Activated CD8-positive, alpha-beta memory T cell treated with anti-CD3 and anti-CD28 coated beads, Interleukin-2, amount 50 U/mL, for 24 hours (primary cell): ENCODE measurements around the gene TMEM272.

ENCODE experiments used
- DNase-seq: peaks from one replicate; pipeline ENCODE4 v3.0.0-alpha.2; 2020; ENCODE audit errors: extremely low read depth

Gene TMEM272

DNA sequence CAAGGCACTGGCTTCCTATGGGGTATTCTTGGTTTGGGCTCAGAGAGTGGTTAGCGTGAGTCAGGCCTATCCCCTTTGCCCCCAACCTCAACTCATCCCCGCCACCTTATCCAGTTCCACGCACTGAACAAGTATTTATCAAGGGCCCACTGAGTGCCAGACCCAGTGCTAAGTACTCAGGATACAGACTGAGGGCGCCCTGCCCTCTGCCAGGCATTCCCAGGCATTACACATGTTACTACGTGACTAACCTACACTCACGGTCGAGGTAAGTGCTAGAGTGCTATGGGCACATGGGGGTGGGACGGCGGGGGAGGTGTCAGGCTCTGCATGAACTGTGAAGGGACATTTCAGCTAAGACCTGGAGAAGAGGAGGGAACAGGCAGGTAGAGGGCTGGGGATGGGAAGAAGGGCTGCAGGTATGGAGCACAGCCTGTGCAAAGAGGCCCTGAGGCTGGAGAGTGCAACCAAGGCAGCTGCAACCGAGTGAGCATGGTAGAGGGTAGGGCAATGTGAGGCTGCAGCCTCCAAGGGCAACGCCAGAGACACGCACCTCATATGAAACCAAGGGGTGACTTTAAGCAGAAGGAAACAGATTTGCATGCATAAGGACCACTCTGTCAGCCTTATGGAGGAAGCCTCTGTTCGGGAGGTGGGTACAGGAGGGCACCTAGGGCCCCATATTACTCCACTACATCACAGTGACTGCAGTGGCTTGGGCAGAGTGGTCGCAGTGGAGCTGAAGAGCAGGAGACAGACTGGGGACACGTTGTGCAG is 63.5 kb downstream of the TMEM272 start:
- DNase-seq = no peak

DNA sequence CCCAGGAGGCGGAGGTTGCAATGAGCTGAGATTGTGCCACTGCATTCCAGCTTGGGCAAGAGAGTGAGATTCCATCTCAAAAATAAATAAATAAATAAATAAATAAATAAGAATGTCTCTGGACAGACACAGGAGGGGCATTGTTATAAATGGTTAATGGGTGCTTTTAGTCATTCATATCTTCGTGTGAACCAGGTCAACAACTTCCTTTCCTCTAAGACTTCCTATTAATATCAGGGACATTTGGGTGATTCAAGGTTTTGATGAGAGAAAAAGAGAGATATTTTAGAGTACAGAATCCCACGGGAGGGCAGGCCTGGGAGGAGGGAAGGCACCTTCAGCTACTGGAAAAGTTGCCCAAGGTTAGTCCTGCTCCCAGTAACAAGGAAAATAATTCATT is 64.9 kb downstream of the TMEM272 start:
- DNase-seq = no peak

DNA sequence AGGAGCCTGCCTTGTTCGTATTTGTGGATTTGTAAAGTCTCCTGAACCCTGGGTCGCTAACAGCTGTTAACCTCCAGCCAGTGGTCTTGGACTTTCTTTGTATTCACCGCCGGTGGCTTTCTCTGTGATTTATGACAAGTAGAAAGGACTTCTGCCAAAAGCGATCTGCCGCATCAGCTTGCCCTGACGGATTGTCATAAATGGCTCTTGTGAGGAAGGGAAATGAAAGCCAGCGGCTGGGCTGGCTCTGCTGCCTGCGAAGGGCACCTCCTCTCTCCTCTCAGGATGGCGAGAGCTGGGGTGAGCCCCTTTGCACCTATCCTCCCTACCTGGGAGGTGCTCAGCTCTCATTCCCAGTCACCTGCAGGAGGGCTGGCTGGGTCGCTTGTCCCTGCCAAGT is 66.6 kb downstream of the TMEM272 start:
- no peak for DNase-seq

DNA sequence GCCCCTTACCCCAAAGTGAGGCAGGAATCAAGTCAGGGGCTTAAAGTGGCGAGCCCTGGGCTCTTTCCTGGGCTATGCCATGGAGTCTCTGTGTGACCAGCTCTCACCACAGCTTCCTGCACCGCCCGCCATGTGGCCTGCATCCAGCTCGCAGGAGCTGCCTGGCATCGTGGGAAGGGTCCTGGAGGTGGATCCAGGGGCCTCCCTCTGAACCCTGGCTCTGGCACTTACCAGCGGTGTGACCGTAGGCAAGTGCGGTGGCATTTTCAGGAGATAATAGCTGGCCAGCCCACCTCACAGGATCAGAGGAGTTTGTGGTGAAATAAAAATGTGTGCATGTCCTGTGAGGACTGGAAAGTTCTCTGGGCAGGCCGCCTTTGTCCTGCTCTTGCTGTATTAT is 67.1 kb downstream of the TMEM272 start:
- no peak for DNase-seq

DNA sequence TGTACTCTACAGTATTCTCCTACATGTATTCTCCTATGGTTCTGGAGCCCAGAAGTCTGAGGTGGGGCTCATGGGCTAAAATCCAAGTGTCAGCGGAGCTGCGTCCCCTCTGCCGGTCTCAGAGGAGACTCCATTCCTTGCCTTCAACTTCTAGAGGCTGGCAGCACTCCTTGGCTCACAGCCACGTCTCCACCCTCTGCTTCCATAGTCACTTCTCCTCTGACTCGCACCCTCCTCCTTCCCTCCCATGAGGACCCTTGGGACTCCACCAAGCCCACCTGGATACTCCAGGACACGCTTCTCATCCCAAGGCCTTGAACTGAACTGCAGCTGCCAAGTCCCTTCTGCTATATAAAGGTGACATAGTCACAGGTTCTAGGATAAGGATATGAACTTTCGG is 68.8 kb downstream of the TMEM272 start:
- no peak for DNase-seq

DNA sequence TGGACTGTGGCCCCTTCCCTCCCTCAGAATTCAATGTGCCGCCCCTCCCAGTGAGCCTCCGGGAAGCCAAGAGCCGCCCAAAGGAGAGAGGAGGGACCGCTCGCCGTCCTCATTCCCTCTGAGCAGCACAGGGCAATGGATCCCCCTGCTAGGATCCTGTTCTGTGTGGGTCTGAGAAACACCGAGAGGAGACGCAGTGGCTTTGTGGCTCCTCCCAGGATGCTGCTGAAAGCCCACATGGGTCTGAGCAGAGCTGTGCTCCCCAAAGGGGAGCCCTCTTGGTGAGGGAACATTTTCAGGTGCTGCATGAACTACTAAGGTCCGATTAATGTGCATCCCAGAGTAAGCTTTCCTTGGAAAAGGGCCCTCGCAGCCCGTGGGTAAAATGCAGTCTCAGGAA is 71.5 kb downstream of the TMEM272 start:
- no peak for DNase-seq

DNA sequence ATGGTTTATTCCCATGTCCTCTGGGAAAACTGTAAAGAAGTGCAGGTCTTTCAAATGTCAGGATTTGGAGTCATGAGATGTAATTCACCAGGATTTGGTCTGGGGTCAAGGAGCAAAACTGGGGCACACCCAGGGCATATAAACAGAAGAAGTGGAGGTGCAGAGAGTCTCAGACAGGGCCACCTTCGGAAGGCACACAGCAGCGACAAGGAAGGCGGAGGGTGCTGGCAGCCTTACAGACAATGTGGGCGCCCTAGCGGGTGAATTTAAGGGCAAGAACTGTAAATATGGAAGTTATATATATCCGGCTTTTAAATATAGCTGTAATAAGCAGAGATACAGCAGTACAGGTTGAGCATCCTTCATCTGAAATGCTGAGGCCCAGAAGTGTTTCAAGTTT is 72.2 kb downstream of the TMEM272 start:
- DNase-seq = no peak

DNA sequence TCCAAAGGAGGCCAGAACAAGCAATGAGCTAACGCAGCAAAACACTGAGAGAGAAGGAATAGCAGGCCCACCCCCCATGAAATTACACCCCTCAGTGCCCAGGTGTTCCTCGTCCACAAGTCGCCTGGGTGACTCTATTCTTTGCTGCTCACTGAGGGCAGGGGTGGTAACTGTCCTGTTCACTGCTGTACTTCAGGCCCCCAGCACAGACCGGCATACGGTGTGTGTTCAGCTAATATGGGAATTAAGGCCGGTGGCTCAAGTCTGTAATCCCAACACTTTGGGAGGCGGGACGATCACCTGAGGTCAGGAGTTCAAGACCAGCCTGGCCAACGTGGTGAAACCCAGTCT is 72.9 kb downstream of the TMEM272 start:
- DNase-seq = no peak

DNA sequence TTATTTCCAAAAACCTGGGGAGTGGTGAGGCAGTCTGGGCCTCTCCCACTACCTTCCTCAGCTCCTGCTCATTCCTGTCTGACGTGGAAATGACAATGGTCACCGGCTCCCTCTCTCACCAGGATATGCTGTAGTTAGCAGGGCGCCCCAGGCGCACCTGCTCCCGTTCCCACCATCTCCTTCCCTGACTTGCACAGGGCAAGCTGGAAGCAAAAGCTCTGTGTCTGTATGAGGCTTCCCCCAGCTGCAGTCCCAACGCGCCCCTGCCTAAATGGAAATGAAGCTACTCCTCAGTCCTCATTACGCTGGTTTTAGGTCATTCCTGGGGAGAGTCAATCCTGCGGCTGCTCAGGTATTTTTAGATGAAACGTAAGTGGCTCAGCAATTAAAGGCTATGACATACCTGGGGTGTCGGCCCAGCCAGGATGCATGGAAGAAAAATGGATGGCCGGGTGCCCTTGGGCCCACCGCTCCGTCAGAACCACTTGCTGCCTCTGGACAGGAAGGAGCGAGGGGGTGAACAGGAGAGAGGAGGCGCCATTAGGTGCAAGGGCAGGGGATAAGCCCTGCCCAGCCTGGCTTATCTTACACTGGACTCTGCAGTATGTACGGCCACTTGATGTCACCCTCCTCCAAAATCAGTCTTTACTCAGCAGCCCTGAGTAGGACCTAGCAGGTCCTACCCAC is 73.4 kb downstream of the TMEM272 start:
- no peak for DNase-seq

DNA sequence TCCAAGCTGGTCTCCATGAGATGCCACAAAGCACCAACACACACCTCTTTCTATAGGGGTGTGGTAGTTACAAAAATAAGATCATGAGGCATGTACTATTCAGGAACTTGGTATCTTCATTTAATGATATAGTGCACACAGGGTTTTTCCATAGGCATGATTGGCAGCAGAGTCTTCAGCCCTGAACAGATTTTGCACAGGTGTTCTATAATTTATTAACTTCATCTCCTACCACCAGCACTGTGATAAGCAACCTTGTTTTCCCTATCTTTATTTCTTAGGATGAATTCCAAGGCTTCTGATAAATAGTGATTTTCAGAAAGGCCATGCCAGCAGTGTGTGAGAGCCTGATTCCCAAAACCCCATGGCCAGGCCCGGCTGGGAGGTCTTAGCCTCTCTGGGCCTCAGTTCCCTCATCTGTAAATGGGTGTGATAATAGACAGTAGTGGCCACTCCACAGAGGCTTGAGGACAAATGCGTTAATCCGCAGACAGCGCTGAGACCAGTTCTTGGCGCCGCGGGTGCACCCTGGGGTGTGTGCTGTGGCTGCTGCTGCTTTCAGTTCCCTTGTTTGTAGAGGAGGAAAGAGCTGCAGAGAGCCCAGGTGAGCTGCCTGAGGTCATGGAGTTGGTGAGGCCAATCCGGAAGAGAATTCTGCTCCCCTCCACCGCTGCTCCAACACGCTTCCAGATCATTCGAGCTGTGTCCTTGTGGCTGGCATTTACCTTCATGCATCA is 74.1 kb downstream of the TMEM272 start:
- DNase-seq = no peak

DNA sequence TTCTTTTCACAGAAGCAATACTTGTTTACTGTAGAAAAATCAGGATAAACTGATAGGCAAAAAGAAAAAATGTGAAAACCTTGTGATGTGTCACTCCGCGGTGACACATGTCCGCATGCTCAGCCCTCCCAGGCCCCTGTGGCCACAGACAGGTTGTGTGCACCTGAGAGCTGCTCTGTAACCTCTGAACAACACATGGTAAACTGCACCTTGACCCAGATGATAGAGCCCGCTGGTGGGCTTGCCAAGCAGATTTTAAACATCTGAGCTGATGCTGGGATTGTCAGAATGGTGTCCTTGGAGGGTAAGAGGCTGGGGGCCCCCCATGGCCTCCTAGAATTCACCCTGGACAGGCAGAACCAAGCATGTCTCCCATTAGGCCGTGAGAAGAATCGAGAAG is 74.8 kb downstream of the TMEM272 start:
- no peak for DNase-seq

DNA sequence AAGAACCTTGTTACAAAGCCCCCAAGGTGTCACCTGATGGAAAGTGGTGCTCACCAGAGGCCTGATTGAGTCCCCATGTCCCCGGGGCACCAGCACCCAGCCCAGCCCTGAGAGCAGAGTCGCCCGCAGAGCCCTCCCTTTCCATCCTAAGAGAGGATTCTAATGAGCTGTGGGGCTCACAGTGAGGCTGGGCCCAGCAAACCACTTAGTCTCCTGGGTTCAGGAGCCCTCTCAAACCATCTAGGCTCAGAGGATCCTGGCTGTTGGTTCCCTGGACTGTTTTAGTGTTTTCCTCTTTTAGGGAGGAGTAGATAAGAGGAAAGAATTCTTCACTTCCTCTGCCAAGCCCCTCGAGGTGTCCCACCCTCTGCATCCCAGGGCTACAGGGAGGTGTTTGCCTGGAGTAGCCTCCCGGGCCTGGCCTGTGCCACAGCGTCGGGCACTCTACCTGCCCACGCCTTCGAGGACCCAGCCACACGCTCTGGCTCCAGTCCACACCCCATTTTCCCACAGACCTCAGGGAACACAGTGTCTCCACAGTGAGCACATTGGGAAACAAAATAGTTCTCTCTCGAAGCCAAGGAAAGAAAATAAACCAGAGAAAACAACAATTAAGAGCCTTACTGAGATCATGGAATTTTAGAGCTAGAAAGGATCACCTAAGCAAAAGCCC is 75.4 kb downstream of the TMEM272 start:
- no peak for DNase-seq

DNA sequence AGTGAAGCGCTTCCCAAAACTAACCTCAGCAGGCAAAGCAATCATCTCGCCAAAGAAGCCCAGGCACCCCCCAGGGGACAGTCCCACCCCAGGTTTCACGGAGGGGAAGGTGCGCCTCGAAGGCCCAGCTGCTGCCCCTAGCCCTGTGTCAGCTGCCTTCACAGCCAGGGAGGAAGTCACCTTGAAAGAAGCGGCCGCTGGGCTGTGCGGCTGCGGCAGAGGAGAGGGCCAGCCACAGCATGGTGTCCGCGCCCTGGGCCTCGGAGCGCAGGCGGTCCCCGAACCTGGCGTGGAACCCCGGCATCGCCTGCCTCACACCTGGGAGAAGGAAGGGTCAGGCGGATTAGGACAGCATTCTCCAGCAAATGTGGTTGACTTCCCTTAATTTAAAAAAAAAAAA is 76.0 kb downstream of the TMEM272 start:
- no peak for DNase-seq

DNA sequence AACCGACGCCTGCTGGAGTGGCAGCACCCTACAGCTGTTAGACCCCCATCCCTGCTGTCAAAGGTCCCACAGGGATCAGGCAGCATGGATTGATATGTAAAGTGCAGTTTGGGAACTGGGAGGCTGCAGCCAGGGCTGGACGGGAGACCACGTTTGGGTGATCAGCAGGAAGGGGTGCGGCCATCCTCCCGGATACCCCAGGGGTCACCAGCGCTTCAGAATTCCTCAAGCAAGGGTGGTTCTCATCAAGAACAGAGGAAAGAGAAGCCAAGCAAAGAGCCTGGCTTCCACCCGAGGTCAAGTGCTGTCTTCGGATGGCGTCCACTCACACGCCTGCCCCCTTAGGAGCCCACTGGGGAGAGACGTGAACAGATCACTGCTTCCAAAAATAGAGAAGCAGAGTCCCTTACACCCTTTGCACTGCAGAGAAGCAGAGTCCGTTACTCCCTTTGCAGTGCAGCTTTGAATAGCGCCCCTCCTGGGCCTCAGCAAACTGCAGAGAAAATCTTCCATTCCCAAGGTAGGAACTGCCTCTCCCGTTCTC is 76.5 kb downstream of the TMEM272 start:
- no peak for DNase-seq

DNA sequence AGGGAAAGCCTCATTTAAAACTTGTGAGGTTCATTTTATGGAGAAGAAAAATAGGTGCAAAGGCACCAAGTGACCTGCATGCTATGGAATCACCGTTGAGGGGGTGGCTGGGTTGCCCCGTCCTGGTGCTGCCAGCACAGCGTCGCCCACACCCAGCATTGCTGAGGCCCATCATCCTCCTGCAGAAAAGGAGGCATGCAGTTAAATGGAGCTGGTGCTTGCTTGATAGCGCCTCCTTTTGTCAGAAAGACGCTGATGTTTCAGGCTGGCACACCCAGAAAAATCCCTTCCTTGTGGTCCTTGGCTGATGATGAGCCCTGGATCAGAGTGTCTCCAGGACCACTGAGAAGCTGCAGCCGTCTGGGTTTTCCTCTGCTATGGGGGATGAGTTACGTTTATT is 77.9 kb downstream of the TMEM272 start:
- DNase-seq = no peak

DNA sequence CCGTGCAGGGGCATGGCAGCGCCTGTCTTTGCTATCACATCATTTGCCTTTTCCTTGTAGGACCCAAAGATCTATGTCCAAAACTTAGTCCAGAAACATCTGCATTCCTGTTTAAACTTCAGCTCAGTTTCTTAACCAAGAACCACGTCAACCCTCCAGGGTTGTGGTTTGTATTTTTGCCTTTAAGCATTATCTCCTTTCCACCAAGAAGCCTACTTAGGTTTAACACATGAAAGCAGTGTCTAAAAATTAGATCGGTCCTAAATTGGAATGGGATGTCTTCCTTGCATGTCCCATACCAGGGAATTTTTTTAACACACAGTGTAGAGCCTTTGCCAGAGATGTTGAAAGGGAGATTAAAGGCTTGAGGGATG is 79.8 kb downstream of the TMEM272 start:
- DNase-seq = no peak

DNA sequence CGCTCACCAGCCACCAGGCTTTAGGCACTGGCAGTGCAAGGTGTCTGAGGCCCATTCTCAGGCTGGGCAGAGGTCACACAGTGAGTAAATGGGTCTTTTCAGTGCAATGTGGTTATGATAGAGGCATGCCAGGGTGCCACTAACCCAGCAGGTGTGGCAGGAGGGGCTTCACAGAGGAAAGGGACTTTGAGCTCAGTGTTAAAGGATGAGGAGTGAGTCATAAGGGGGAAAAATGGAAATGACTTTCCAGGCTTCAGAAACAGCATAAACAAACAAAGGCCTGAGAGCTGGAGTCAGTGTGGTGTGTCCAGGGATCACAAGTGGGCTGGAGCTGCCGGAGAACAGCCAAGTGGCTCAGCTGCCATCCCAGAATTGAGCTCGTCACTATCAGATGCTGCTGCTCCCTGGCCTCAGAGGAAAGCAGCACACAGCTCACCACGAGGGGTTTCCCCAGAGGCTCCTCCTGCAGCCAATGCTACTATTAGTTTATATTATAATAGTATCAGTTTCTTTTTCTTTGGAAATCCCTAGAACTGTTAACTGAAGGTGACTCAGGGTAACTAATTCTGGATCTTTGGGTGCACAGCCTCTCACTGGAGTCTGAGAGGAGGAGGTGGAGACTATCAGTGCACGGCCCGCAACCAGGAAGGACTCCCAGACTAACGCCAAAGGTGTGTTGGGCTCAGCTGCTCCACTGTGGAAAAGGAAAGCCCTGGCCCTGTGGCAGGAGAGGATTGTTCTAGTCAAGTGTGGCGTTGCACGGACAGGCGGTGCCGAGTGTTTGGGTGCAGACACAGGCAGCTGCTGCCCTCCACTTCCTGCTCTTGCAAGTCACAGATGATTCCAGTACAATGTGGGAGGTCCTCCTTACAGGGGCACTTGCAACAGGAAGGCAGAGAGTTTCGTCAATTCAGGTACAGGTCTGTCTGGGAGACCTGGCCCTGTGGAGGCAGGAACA is 80.5 kb downstream of the TMEM272 start:
- peak; percentile 33 for DNase-seq

DNA sequence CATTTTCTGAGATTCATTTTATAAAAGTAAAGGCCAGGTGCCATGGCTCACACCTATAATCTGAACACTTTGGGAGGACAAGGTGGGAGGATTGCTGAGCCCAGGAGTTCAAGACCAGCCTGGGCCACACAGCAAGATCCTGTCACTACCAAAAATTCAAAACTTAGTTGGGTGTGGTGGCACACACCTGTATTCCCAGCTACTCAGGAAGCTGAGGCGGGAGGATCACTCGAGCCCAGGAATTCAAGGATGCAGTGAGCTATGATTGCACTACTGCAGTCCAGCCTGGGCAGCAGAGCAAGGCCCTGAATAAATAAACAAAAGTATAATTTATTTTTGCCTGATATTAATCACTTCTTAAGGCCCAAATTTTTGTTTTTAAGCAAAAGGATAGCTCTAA is 81.5 kb downstream of the TMEM272 start:
- DNase-seq = no peak
